GDM1 (cell line): Measurements from ENCODE around the gene NFATC3.
"Not testable (repeated sequence)": the region's sequence is repeated elsewhere in the genome, so short reads cannot be mapped to it uniquely, and the experiment has no call there.

Source experiments
- DNase-seq: peaks from one replicate; lab custom pipeline; 2025; lab: John Stamatoyannopoulos, UW

The NFATC3 gene

GRCh38 chr16:68120496-68120895, 35.3 kb downstream of the NFATC3 start:
- not testable (repeated sequence) for DNase-seq

GRCh38 chr16:68126395-68126794, 41.2 kb downstream of the NFATC3 start:
- DNase-seq: no peak

GRCh38 chr16:68128577-68129305, 43.6 kb downstream of the NFATC3 start:
- no peak for DNase-seq

GRCh38 chr16:68130520-68130919, 45.4 kb downstream of the NFATC3 start:
- DNase-seq: no peak

GRCh38 chr16:68131813-68132706, 46.9 kb downstream of the NFATC3 start:
- no peak for DNase-seq

- DNase-seq: not testable (repeated sequence)
Observed at GRCh38 chr16:68133000-68133399, 47.8 kb downstream of the NFATC3 start.

- DNase-seq: no peak
Observed at GRCh38 chr16:68134644-68135043, 49.5 kb downstream of the NFATC3 start.

GRCh38 chr16:68136515-68136914, 51.3 kb downstream of the NFATC3 start:
- no peak for DNase-seq

GRCh38 chr16:68144008-68144407, 58.8 kb downstream of the NFATC3 start:
- no peak for DNase-seq

GRCh38 chr16:68146585-68146984, 61.4 kb downstream of the NFATC3 start:
- DNase-seq: no peak

- no peak for DNase-seq
Observed at GRCh38 chr16:68147444-68147843, 62.3 kb downstream of the NFATC3 start.

GRCh38 chr16:68149596-68149995, 64.4 kb downstream of the NFATC3 start:
- no peak for DNase-seq

- no peak for DNase-seq
Observed at GRCh38 chr16:68155425-68155824, 70.3 kb downstream of the NFATC3 start.

GRCh38 chr16:68162413-68162812, 77.2 kb downstream of the NFATC3 start:
- no peak for DNase-seq

GRCh38 chr16:68163275-68163674, 78.1 kb downstream of the NFATC3 start:
- not testable (repeated sequence) for DNase-seq

GRCh38 chr16:68166264-68166663, 81.1 kb downstream of the NFATC3 start:
- no peak for DNase-seq

GRCh38 chr16:68179196-68179795, 94.1 kb downstream of the NFATC3 start:
- DNase-seq: no peak

GRCh38 chr16:68179855-68180254, 94.7 kb downstream of the NFATC3 start:
- no peak for DNase-seq

- no peak for DNase-seq
Observed at GRCh38 chr16:68183046-68183445, 97.9 kb downstream of the NFATC3 start.

GRCh38 chr16:68186877-68187276, 101.7 kb downstream of the NFATC3 start:
- DNase-seq: no peak

GRCh38 chr16:68187505-68187904, 102.3 kb downstream of the NFATC3 start:
- no peak for DNase-seq

- DNase-seq: no peak
Observed at GRCh38 chr16:68188170-68188569, 103.0 kb downstream of the NFATC3 start.

GRCh38 chr16:68190081-68190480, 104.9 kb downstream of the NFATC3 start:
- no peak for DNase-seq
